IMR-90 (cell line): ENCODE results near the gene GLCE. TPM values are rescaled to one million over a fixed set of nuclear protein-coding genes. Genes with fewer than 3 reads are reported as not detected.

Experiments used
- ATAC-seq: fragments of 200-7000 bp; cut with Tn5 transposase; 2 replicates; pipeline ENCODE4 v1.9.1; 2020; ENCODE audit warnings: low read depth, mild to moderate bottlenecking, moderate library complexity
- BruUV-seq: library from RNA; stranded (reverse); fragments of 400-500 nt; replicated peaks from 2 replicates; lab custom pipeline; 2021; lab: Mats Ljungman, UMichigan
- CTCF ChIA-PET: fragments of 300-600 bp; formaldehyde crosslinking; extraction: SDS; loops from one replicate; lab custom pipeline; 2021; ENCODE audit warnings: antibody characterized with exemption; lab: Yijun Ruan, JAX
- POLR2A ChIA-PET: fragments of 300-600 bp; sonication (Branson Sonifier 250); formaldehyde crosslinking; loops from one replicate; lab custom pipeline; 2022; ENCODE audit warnings: antibody characterized with exemption; ENCODE audit not compliant: unreplicated experiment; lab: Charles Lee
- DNase-seq: peaks from one replicate; pipeline ENCODE4 v3.0.0; 2013
- H2AFZ ChIP-seq: replicated peaks from 2 replicates; pipeline ENCODE3; 2013; ENCODE audit warnings: low read length, mild to moderate bottlenecking; ENCODE audit not compliant: poor library complexity
- H2AK5ac ChIP-seq: 2 replicates; pipeline ENCODE4 v1.6.1; 2013; ENCODE audit warnings: low read depth, low read length, inconsistent platforms
- H2AK9ac ChIP-seq: replicated peaks from 2 replicates; pipeline ENCODE3; 2013; ENCODE audit warnings: mild to moderate bottlenecking, low read depth, low read length, moderate library complexity; ENCODE audit not compliant: poor library complexity
- H2BK120ac ChIP-seq: 2 replicates; pipeline ENCODE4 v1.6.1; 2013; ENCODE audit warnings: low read depth, low read length, inconsistent platforms
- H2BK15ac ChIP-seq: 3 replicates; pipeline ENCODE4 v1.6.1; 2013; ENCODE audit warnings: low read depth, low read length, inconsistent platforms
- H2BK20ac ChIP-seq: 2 replicates; pipeline ENCODE4 v1.6.1; 2013; ENCODE audit warnings: low read depth, mild to moderate bottlenecking, inconsistent platforms, low read length, moderate library complexity
- H2BK5ac ChIP-seq: 2 replicates; pipeline ENCODE4 v1.6.1; 2013; ENCODE audit warnings: mild to moderate bottlenecking, low read depth, low read length, inconsistent platforms; ENCODE audit not compliant: poor library complexity, severe bottlenecking
- H3K14ac ChIP-seq: replicated peaks from 2 replicates; pipeline ENCODE4 v1.6.1; 2013; ENCODE audit warnings: low read depth, low read length, inconsistent platforms
- H3K18ac ChIP-seq: 2 replicates; pipeline ENCODE4 v1.6.1; 2013; ENCODE audit warnings: low read depth, low read length, control low read depth
- H3K23ac ChIP-seq: 2 replicates; pipeline ENCODE4 v1.6.1; 2013; ENCODE audit warnings: low read depth, low read length, inconsistent platforms
- H3K27ac ChIP-seq: 2 replicates; pipeline ENCODE4 v1.5.1; 2013; ENCODE audit warnings: mild to moderate bottlenecking, control low read depth, low read length; ENCODE audit not compliant: insufficient read depth
- H3K27me3 ChIP-seq: 2 replicates; pipeline ENCODE4 v1.6.1; 2013; ENCODE audit warnings: low read length; ENCODE audit not compliant: control insufficient read depth, insufficient read depth
- H3K36me3 ChIP-seq: 2 replicates; pipeline ENCODE4 v1.6.1; 2013; ENCODE audit warnings: low read length, mixed read lengths; ENCODE audit not compliant: control insufficient read depth, insufficient read depth
- H3K4ac ChIP-seq: 2 replicates; pipeline ENCODE4 v1.6.1; 2013; ENCODE audit warnings: low read depth, low read length, inconsistent platforms
- H3K4me1 ChIP-seq: 2 replicates; pipeline ENCODE4 v1.6.1; 2013; ENCODE audit warnings: low read length, mixed read lengths; ENCODE audit not compliant: control insufficient read depth, insufficient read depth
- H3K4me2 ChIP-seq: 2 replicates; pipeline ENCODE4 v1.6.1; 2013; ENCODE audit warnings: low read depth, mild to moderate bottlenecking, control low read depth, low read length, moderate library complexity
- H3K4me3 ChIP-seq: 2 replicates; pipeline ENCODE4 v1.5.1; 2013; ENCODE audit warnings: low read depth, mild to moderate bottlenecking, control low read depth, low read length, moderate library complexity; ENCODE audit not compliant: insufficient read depth
- H3K56ac ChIP-seq: 2 replicates; pipeline ENCODE4 v1.6.1; 2013; ENCODE audit warnings: low read length, inconsistent platforms; ENCODE audit not compliant: insufficient read depth; ENCODE audit errors: extremely low read depth
- H3K79me1 ChIP-seq, 2 experiments: 2 replicates each; pipeline ENCODE4 v1.6.1; 2013; ENCODE audit warnings: low read length in 2 of 2, inconsistent platforms in 1 of 2, low read depth in 1 of 2
- H3K9ac ChIP-seq: 2 replicates; pipeline ENCODE4 v1.6.1; 2013; ENCODE audit warnings: low read depth, low read length, control low read depth
- H3K9me1 ChIP-seq: 2 replicates; pipeline ENCODE4 v1.6.1; 2013; ENCODE audit warnings: low read length, inconsistent platforms; ENCODE audit not compliant: insufficient read depth
- H3K9me3 ChIP-seq: 2 replicates; pipeline ENCODE4 v1.6.1; 2013; ENCODE audit warnings: low read length; ENCODE audit not compliant: control insufficient read depth, insufficient read depth
- H4K20me1 ChIP-seq: 2 replicates; pipeline ENCODE4 v1.6.1; 2013; ENCODE audit warnings: low read length, inconsistent platforms; ENCODE audit not compliant: insufficient read depth
- H4K5ac ChIP-seq: 2 replicates; pipeline ENCODE4 v1.6.1; 2013; ENCODE audit warnings: mild to moderate bottlenecking, low read depth, low read length, control low read depth
- H4K8ac ChIP-seq, 2 experiments: 2 replicates each; pipeline ENCODE4 v1.6.1; 2013; ENCODE audit warnings: low read depth in 2 of 2, low read length in 2 of 2, control low read depth in 1 of 2, inconsistent platforms in 1 of 2
- H4K91ac ChIP-seq: 2 replicates; pipeline ENCODE4 v1.6.1; 2013; ENCODE audit warnings: low read depth, low read length, inconsistent platforms; ENCODE audit not compliant: insufficient read depth
- CEBPB ChIP-seq: IDR thresholded peaks from 2 replicates; pipeline ENCODE4 v1.6.1; 2012; ENCODE audit warnings: low read depth, low read length, improper control_type of control experiment
- CHD1 ChIP-seq: IDR thresholded peaks from 2 replicates; pipeline ENCODE4 v1.6.1; 2012; ENCODE audit warnings: low read depth, low read length, improper control_type of control experiment
- CTCF ChIP-seq: conservative IDR thresholded peaks from 2 replicates; pipeline ENCODE4 v1.5.1; 2012; ENCODE audit warnings: mild to moderate bottlenecking, low read depth, low read length, improper control_type of control experiment
- FOS ChIP-seq: fragments of 150-350 bp; IDR thresholded peaks from 2 replicates; pipeline ENCODE4 v1.6.1; 2016; ENCODE audit warnings: low read depth, low read length
- POLR2A ChIP-seq: IDR thresholded peaks from 2 replicates; pipeline ENCODE4 v1.6.1; 2012; ENCODE audit warnings: mild to moderate bottlenecking, low read depth, low read length
- RAD21 ChIP-seq: IDR thresholded peaks from 2 replicates; pipeline ENCODE4 v1.6.1; 2012; ENCODE audit warnings: low read length, improper control_type of control experiment
- RFX5 ChIP-seq: IDR thresholded peaks from 2 replicates; pipeline ENCODE4 v1.8.0; 2012; ENCODE audit warnings: low read depth, mild to moderate bottlenecking, low read length, moderate library complexity
- SMC3 ChIP-seq: fragments of 150-350 bp; IDR thresholded peaks from 2 replicates; pipeline ENCODE4 v1.6.1; 2016; ENCODE audit warnings: low read depth, mild to moderate bottlenecking, antibody characterized with exemption, low read length, moderate library complexity
- WGBS, 2 experiments: methylation state at CpG; one replicate each; pipeline versions ENCODE4 v1.1.5 to v1.1.7; 2013; ENCODE audit warnings: missing lambda C conversion rate in 2 of 2; ENCODE audit not compliant: insufficient read length in 1 of 2; ENCODE audit errors: extremely low coverage in 2 of 2; 5-methylcytosine and 5-hydroxymethylcytosine counted together
- dilution Hi-C: fragments of 300-500 bp; cut with HindIII; formaldehyde crosslinking; loops from one replicate; pipeline ENCODE4 v1.14.3; 2018; ENCODE audit warnings: low sequenced_read_pairs; ENCODE audit not compliant: unreplicated experiment
- in situ Hi-C: fragments of 300-500 bp; cut with MboI; formaldehyde crosslinking; loops from 3 replicates; pipeline ENCODE4 v1.14.3; 2019; ENCODE audit warnings: low sequenced_read_pairs, inconsistent platforms, mixed read lengths
- intact Hi-C: fragments of 100-400 bp; cut with micrococcal nuclease; formaldehyde crosslinking; loops from 2 replicates; pipeline ENCODE4 v1.10.0; 2022
- polyA plus RNA-seq, 3 experiments: library from polyadenylated mRNA; depleted of rRNA; stranded (reverse); fragments of >200 nt; gene quantifications; 2 replicates each; pipeline ENCODE4 v1.2.3, GENCODE V29; 2012; ENCODE audit warnings: low replicate concordance in 1 of 3
- total RNA-seq: library from RNA; depleted of rRNA; stranded (reverse); fragments of >200 nt; gene quantifications from 2 replicates; pipeline ENCODE4 v1.2.3, GENCODE V29; 2012

The GLCE gene
- total and polyA plus RNA-seq, 2 of the 4 experiments (the other 2 are of a cell fraction) = 15.3 to 29.6 TPM

- H3K4me2 ChIP-seq = no peak overlapping the region
- H4K20me1 ChIP-seq = no peaks in the 10 kb centered on the region
- H2BK120ac ChIP-seq = no peak overlapping the region
- no peak overlapping the region for H2BK5ac ChIP-seq
- H3K4me3 ChIP-seq = no peak overlapping the region
- no peak overlapping the region for H2BK15ac ChIP-seq
- H3K56ac ChIP-seq = no peak overlapping the region
- no peak overlapping the region for H2AK5ac ChIP-seq
- no peak overlapping the region for H3K27ac ChIP-seq
- intact Hi-C loops (no loop called here), dilution Hi-C loops (no loop called here), in situ Hi-C loops (loop anchor here (5.0 kb wide), 1 partner anchor 156 kb away; no protein-coding TSS in a partner anchor)
- H3K4me1 ChIP-seq = no peaks in the 10 kb centered on the region; the same call in 1 of the 2 replicates
- H3K4ac ChIP-seq = no peak overlapping the region
- no peaks in the 10 kb centered on the region for H3K36me3 ChIP-seq
- POLR2A ChIA-PET = no interaction called here
- WGBS, 2 experiments = no CpG with 5 or more reads among the region's 4 CpGs
- no peak overlapping the region for H3K9ac ChIP-seq
- ATAC-seq (no peak), DNase-seq (no peak)
- CTCF ChIA-PET = interaction anchor here (1.1 to 1.3 kb wide), 3 partner anchors 15 to 164 kb away, joined by 3 to 4 read pairs (median 4); partner anchors contain the start of gene GLCE
- H3K79me1 ChIP-seq = peaks cover 0 to 8% of the 10 kb centered on the region in 2 experiments; a peak in 3 of 4 replicates
- no peak overlapping the region for H3K14ac ChIP-seq
- no peaks in the 10 kb centered on the region for H3K9me1 ChIP-seq
- no peak overlapping the region for H2AK9ac ChIP-seq
- BruUV-seq = no TSS peak
- no peak overlapping the region for H4K8ac ChIP-seq
- H3K18ac ChIP-seq = no peak overlapping the region
- H3K27me3 ChIP-seq = no peaks in the 10 kb centered on the region
- H2BK20ac ChIP-seq = no peak overlapping the region
- H3K23ac ChIP-seq = no peak overlapping the region
- H4K5ac ChIP-seq = no peak overlapping the region
- H3K9me3 ChIP-seq = no peaks in the 10 kb centered on the region
- no peak overlapping the region for H2AFZ ChIP-seq
- no peak for TF ChIP-seq SMC3
- no peak for TF ChIP-seq CHD1
- no peak for TF ChIP-seq CTCF
- TF ChIP-seq FOS = no peak
- no peak for TF ChIP-seq RAD21
- TF ChIP-seq CEBPB = no peak
- no peak for TF ChIP-seq POLR2A
- no peak for TF ChIP-seq RFX5
- H4K91ac ChIP-seq = no peak overlapping the region
Observed at GRCh38 chr15:69223083-69223813, 62.8 kb downstream of the GLCE start.
